ENCODE results near the gene PMPCA.
A peak's percentile ranks its signal among the peaks of the same experiment; 100 is the strongest.
"Not testable (repeated sequence)": the region's sequence is repeated elsewhere in the genome, so short reads cannot be mapped to it uniquely, and the experiment has no call there.

Gene PMPCA

GRCh38 chr9:136425367-136425766, 14.9 kb downstream of the PMPCA start:
- CTCF ChIA-PET, result interaction anchor here (0.7 to 2.0 kb wide), 4 partner anchors 15 to 277 kb away, joined by 3 to 5 read pairs (median 4); partner anchors contain the start of genes DNLZ and INPP5E
- H3K27ac ChIP-seq (ENCODE audit: extremely low read depth, low read depth, low read length); H3K4me1 ChIP-seq (ENCODE audit: control insufficient read depth, insufficient read depth, low read length); H3K9me3 ChIP-seq (ENCODE audit: control insufficient read depth, insufficient read depth, low read depth, low read length); H3K4me3 ChIP-seq (ENCODE audit: low read depth, low read length): not testable (repeated sequence)
- H3K36me3 ChIP-seq (ENCODE audit: control insufficient read depth in 2 of 2, insufficient read depth in 1 of 2, low read length in 2 of 2), result peaks cover 5 to 66% of the 10 kb centered on the region in 2 experiments; a peak in 2 of 3 replicates
- POLR2A ChIA-PET, result interaction anchor here (0.7 to 2.5 kb wide), 7 partner anchors 10 to 24 kb away, joined by 3 to 15 read pairs (median 6); partner anchors contain the start of genes ENTR1 and PMPCA
- TF ChIP-seq, protein P1, sequence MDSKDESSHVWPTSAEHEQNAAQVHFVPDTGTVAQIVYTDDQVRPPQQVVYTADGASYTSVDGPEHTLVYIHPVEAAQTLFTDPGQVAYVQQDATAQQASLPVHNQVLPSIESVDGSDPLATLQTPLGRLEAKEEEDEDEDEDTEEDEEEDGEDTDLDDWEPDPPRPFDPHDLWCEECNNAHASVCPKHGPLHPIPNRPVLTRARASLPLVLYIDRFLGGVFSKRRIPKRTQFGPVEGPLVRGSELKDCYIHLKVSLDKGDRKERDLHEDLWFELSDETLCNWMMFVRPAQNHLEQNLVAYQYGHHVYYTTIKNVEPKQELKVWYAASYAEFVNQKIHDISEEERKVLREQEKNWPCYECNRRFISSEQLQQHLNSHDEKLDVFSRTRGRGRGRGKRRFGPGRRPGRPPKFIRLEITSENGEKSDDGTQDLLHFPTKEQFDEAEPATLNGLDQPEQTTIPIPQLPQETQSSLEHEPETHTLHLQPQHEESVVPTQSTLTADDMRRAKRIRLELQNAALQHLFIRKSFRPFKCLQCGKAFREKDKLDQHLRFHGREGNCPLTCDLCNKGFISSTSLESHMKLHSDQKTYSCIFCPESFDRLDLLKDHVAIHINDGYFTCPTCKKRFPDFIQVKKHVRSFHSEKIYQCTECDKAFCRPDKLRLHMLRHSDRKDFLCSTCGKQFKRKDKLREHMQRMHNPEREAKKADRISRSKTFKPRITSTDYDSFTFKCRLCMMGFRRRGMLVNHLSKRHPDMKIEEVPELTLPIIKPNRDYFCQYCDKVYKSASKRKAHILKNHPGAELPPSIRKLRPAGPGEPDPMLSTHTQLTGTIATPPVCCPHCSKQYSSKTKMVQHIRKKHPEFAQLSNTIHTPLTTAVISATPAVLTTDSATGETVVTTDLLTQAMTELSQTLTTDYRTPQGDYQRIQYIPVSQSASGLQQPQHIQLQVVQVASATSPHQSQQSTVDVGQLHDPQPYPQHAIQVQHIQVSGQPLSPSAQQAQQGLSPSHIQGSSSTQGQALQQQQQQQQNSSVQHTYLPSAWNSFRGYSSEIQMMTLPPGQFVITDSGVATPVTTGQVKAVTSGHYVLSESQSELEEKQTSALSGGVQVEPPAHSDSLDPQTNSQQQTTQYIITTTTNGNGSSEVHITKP (tag by site-specific recombination; IDR thresholded peaks at IDR 0.05), result peak; percentile 93
- TF ChIP-seq SP7 (tag by site-specific recombination; IDR thresholded peaks at IDR 0.05), result peak; percentile 44; the same call in 1 of the 2 replicates
- TF ChIP-seq GLIS1 (tag by site-specific recombination; IDR thresholded peaks at IDR 0.05), result peak; percentile 42
- TF ChIP-seq KLF8 (tag by site-specific recombination; IDR thresholded peaks at IDR 0.05), result peak; percentile 24; the same call in 1 of the 2 replicates
- 0 out of 2 replicates have a peak, but pooled peaks have one; percentile 4 for TF ChIP-seq KLF1 (tag by site-specific recombination; IDR thresholded peaks at IDR 0.05)

- Histone ChIP-seq H3K27ac (ENCODE audit: extremely low read depth, low read depth, low read length) (no peak overlapping the region), H3K9me3 (ENCODE audit: control insufficient read depth, insufficient read depth, low read depth, low read length) (no peaks in the 10 kb centered on the region), H3K4me3 (ENCODE audit: low read depth, low read length) (no peak overlapping the region), H3K4me1 (ENCODE audit: control insufficient read depth, insufficient read depth, low read length) (no peaks in the 10 kb centered on the region), H3K36me3 (ENCODE audit: control insufficient read depth in 2 of 2, insufficient read depth in 1 of 2, low read length in 2 of 2) (peaks cover 0 to 60% of the 10 kb centered on the region in 2 experiments; a peak in 2 of 3 replicates)
- POLR2A ChIA-PET, result interaction anchor here (1.5 to 2.4 kb wide), 3 partner anchors 10 to 64 kb away, joined by 4 to 10 read pairs (median 5); no protein-coding TSS in a partner anchor
- CTCF ChIA-PET, result no interaction called here
- TF ChIP-seq ZBTB17 (tag by site-specific recombination; IDR thresholded peaks at IDR 0.05), result no peak
- no peak for TF ChIP-seq FEZF1 (tag by site-specific recombination; IDR thresholded peaks at IDR 0.05)
- no peak for TF ChIP-seq PRDM2 (tag by site-specific recombination; IDR thresholded peaks at IDR 0.05; ENCODE audit: borderline replicate concordance)
- no peak for TF ChIP-seq ZSCAN5A (tag by site-specific recombination; IDR thresholded peaks at IDR 0.05)
- no peak for TF ChIP-seq ZNF626 (tag by site-specific recombination; IDR thresholded peaks at IDR 0.05)
- no peak for TF ChIP-seq ZNF175 (tag by site-specific recombination; IDR thresholded peaks at IDR 0.05)
These were observed 16.3 kb downstream of the PMPCA start for GRCh38 chr9:136426787-136427186.
